Stimulated activated CD8-positive, alpha-beta memory T cell treated with anti-CD3 and anti-CD28 coated beads, Interleukin-2, amount 100 ng/mL, for 48 hours (primary cell): ENCODE data around the gene SHROOM4.

Experiments
- DNase-seq, 2 donors: peaks; one replicate each; pipeline ENCODE4 v3.0.0-alpha.2; 2020; ENCODE audit warnings: low read depth in 2 of 2

Gene SHROOM4, protein sequence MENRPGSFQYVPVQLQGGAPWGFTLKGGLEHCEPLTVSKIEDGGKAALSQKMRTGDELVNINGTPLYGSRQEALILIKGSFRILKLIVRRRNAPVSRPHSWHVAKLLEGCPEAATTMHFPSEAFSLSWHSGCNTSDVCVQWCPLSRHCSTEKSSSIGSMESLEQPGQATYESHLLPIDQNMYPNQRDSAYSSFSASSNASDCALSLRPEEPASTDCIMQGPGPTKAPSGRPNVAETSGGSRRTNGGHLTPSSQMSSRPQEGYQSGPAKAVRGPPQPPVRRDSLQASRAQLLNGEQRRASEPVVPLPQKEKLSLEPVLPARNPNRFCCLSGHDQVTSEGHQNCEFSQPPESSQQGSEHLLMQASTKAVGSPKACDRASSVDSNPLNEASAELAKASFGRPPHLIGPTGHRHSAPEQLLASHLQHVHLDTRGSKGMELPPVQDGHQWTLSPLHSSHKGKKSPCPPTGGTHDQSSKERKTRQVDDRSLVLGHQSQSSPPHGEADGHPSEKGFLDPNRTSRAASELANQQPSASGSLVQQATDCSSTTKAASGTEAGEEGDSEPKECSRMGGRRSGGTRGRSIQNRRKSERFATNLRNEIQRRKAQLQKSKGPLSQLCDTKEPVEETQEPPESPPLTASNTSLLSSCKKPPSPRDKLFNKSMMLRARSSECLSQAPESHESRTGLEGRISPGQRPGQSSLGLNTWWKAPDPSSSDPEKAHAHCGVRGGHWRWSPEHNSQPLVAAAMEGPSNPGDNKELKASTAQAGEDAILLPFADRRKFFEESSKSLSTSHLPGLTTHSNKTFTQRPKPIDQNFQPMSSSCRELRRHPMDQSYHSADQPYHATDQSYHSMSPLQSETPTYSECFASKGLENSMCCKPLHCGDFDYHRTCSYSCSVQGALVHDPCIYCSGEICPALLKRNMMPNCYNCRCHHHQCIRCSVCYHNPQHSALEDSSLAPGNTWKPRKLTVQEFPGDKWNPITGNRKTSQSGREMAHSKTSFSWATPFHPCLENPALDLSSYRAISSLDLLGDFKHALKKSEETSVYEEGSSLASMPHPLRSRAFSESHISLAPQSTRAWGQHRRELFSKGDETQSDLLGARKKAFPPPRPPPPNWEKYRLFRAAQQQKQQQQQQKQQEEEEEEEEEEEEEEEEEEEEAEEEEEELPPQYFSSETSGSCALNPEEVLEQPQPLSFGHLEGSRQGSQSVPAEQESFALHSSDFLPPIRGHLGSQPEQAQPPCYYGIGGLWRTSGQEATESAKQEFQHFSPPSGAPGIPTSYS (N-terminal part only)

DNA sequence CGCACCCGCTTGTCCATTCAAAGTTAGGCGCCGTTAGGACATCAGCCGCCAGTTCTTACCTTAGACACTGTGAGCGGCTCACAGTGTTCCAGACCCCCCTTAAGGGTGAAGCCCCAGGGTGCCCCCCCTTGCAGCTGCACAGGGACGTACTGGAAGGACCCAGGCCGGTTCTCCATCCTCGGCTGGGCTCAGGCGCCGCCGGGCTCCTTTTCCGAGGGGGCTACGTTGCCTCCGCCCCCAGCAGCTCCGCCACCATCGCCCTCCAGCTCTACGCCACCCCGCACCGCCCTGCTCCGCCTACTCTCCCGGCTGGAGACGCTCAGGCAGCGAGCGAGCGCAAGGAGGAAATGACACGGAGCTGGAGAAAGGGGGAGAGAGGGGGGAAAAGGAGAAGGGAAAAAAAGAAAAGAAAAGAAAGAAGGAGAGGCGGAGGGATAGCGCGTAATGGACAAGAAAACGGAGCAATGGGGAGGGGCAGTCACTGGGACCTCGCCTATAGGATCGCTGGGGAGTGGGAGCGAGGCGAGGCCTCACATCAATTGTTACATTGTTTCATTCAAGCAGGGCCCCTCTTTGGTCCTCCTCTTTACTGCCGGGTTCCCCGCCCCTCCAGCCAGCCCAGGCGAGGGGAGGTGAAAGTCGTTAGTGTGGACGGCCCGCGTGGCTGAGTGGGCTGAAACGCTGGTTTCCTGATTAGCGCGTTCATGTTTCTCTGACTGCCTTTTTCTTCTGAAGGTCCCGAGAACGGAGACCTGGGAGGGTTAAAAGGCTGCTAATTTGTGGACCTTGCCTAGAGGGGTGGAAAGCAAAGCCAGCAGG lies at the start of gene SHROOM4:
SHROOM4 (minus strand) TSS at position 352 of the 819 bp plus-strand sequence; CDS start at position 176, 176 bp downstream.
- DNase-seq: no peak

DNA sequence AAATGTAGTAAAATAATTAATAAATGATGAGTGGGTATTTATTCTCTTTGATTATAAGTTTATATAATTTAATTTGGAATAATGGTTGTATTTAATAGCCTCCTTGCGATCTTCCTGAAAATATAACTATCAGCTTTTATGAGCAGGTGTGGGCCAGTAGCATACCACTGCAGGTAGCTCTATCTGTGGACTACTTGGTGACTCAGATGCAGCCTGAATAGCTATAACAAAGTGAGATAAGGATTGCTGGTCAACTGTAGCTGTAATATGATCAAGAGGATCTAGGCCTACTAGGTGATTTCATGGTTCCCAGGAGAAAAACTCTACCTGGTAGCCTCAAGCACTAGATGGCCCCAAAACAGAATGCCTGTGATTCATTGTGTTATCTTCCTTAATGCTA lies 49.5 kb upstream of the SHROOM4 start:
- no peak for DNase-seq

- DNase-seq: no peak
Observed at GRCh38 chrX:50860518-50860917, 46.5 kb upstream of the SHROOM4 start.

GRCh38 chrX:50858548-50858947 lies 44.6 kb upstream of the SHROOM4 start:
- no peak for DNase-seq

DNA sequence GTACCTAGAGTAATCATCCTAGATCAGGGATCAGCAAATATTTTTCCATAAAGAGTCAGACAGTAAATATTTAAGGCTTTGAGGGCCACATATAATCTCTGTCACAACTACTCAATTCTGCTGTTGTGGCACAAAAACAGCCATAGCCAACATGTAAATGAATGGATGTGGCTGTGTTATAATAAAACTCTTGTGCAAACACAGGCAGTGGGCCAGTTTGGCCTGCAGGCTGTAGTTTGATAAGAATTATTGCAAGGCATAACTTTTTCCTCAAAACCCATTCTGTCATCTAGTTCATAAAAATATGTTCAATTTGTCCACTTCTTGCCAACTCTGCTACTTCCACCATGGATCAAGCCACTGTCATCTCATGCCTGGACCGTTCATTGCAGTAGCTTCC lies 39.4 kb upstream of the SHROOM4 start:
- DNase-seq: no peak

DNA sequence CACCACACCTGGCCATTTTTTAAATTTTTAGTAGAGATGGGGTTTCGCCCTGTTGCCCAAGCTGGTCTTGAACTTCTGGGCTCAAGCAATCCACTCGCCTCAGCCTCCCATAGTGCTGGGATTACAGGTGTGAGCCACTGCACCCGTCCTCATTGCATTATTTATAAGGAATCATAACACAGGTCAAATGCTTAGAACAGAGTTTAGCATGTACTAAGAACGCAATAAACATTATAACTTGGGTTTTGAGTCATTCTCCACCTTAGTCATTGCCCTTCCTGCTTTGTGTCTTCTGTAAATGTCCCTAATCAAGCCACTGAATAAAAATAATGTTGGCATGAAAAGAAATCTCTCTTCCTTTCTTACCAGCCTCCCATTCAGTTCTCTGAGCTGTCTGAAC lies 38.5 kb upstream of the SHROOM4 start:
- no peak for DNase-seq

- DNase-seq: no peak
Observed at GRCh38 chrX:50842221-50842620, 28.2 kb upstream of the SHROOM4 start.

DNA sequence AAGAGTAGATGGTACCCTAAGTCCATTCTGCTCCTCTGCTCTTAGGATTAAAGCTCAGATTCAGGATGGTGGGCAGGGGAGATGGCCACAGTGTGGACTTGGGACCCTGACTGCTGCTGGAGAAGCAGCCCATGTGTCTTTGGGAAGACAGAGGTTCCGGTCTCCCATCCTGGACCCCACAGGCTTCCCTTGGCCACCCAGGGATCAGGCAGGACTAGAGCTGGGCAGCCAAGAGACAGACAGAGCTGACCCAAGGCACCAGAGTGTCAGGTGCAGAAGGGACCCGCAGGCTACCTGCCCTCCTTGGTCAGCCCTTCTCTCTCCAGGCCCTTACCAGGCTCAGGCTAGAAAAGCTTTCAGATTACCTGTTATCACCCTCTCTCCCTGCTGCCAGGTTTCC lies 25.7 kb upstream of the SHROOM4 start:
- no peak for DNase-seq

DNA sequence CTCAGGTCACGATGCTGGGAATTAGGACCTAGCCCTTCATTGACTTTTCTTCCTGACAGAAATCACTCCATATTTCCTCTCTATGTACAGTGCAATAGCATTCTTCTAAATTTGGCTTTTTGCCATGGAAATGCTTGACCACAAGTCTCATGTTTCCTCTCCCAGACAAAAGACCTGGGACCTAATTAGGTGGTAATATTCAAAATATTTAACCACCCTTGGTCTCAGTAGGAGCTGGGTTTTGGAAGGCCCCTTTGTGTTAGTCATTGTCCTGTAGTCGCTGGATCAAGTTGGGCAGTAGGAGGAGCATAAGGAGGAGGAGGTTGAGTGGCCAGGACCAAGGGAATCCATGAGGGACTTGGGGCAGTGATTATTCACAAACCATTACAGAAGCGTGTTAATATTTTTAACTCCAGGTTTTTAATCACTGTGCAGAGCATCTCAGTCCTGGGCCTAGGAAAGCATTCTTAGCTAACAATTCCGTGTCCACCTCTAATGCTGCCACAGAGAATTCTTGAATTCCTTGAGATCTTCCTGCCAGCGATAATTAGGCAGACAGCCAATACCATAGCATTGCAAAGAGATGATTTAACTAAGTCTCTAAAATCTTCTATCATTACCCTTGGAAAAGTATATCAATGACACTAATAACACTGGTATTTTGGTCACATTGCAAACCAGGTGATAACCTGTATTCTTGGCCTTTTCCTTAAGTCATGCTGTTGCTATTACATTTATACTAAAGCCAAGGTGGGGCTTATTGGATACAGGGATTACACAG lies 25.0 kb upstream of the SHROOM4 start:
- no peak for DNase-seq

DNA sequence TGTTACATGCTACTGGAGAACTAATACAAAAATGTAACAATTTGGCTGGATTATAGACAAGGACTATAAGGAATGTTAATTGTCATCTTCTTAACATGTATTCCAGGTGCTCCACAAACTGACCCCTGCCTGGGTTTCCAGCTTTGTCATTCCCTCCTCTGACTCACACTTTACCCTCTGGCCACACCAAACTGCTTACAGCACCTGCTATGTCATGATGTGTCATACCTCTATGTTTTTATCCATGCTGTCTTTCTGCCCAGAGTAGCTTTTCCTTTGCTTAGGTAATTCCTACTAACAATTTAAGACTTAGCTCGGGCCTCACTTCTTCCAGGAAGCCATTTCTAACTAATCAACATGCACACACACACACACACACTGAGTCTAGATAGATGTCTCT lies 14.0 kb upstream of the SHROOM4 start:
- DNase-seq: no peak

DNA sequence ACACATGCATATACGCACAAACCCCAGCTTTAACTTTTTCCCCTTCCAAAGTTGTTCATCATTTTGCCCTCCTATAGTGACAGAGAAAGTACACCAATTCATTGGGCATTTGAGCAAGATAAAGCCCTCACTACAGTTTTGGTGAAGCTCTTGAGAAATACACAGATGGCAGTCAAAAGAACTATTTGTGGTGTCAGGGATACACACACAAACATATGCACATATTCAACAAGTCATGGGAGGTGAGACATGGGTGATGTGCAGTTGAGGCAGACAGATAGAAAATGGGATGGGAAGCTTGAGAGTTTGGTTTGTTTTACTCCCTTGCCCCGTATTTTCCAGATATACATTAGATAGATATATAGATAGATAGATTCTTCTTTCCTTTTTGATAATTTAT lies 11.8 kb upstream of the SHROOM4 start:
- DNase-seq: no peak

DNA sequence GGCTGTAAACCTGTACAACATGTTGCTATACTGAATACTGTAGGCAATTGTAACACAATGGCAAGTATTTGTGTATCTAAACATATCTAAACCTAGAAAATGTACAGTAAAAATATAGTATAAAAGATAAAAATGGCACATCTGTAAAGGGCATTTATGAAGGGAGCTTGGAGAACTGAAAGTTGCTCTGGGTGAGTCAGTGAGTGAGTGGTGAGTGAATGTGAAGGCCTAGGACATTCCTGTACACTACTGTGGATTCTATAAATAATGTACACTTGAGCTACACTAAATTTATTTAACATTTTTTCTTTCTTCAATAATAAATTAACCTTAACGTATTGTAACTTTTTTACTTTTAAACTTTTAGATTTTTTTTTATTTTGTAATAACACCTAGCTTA lies 5.0 kb upstream of the SHROOM4 start:
- DNase-seq: no peak

DNA sequence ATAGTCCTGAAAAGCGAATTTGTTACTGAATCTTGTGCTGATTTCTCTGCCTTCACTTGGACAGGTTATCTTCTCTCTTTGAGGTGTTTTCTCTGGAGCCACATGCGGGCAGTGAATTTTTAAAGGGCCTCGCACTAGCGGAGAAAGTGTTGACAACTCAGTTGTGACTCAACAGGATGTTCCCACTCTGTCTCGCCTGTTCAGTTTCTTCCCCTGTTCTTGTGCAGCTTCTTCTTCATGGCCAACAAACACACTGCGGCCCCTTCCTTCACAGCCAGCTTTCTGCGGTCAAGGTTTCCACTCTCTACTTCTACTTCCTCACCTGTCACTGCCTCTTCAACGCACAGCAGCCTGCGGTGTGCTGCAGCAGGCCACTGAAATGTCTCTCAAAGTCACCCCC lies 1.1 kb upstream of the SHROOM4 start:
- DNase-seq: no peak

DNA sequence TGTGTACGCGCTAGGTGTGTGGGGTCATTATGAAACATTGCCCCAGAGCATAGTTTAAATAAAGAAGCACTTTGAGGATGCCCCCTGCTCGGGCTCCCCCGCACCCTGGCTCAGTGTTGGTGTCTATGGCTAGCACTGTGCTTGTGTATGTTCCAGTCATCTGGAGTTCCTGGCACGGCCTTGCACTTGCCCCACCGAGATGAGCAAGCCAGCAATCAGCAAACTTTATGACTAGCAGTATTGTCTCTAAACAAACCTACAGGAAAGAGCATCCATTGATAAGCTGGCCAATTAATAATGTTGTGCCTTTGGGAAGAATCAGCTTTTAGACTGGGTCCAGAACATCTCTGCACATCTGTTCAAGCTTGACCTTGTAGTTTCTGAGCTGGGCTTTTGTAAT lies 707 bp upstream of the SHROOM4 start:
- no peak for DNase-seq

DNA sequence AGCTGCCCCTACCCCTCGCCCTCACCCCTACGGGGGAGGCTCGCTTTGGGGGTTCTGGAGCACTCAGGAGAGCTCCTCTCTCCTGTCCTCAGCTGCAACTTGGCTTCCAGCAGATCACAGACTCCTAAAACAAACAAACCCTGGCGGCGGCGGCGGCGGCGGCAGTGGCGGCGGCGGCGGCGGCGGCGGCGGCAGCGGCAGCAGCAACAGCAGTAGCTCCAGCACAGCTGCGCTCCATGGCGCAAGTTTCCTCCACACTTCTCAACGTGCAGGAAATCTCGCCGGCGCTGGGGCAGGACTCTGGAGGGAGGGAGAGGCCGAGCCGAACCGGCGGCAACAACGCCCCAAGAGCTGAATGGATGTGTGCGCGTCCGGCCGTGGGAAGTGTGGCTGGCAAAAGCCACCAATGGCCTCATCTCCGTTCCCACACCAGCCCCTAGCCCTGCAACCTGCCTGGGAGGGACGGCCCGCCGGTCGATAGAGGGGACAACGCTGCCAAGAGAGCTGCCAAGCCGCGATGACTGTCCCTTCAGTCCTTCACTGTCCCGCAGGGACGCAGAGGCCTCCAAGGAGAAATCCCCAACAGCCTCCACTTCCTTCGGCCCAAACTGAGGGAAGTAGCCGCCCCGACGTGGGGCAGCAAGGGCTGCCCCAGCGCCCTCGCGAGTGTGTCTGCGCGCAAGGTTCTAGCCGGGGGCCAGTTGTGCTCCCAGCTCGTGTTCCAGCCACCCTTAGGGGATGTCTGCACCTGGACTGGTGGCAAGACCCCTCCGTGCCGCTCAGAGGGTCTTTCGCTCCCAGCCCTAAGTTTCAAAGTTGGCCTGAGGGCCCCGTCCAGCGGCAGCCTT lies 775 bp downstream of the SHROOM4 start:
- DNase-seq: no peak

GRCh38 chrX:50805276-50805675 lies 8.7 kb downstream of the SHROOM4 start:
- DNase-seq: no peak

GRCh38 chrX:50801135-50801534 lies 12.9 kb downstream of the SHROOM4 start:
- no peak for DNase-seq

DNA sequence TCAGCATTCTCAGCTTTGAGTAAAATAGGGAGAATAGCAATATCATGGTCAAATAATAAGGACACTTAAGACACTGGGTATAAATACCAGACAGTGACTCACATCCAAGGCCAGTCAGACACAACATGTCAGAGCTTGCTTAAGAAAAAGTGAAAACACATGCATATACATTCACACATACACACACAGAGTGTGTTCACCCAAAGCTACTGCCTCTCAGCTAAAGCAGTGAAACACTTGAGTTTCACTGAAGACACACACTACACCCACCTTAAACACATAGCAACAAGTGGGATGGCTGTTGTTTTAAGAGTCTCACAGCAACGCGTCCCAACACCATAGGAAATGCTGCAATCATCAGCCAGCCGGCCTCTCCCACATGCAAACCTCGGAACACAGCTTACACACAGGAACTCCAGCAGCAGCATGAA lies 14.4 kb downstream of the SHROOM4 start:
- DNase-seq: no peak

DNA sequence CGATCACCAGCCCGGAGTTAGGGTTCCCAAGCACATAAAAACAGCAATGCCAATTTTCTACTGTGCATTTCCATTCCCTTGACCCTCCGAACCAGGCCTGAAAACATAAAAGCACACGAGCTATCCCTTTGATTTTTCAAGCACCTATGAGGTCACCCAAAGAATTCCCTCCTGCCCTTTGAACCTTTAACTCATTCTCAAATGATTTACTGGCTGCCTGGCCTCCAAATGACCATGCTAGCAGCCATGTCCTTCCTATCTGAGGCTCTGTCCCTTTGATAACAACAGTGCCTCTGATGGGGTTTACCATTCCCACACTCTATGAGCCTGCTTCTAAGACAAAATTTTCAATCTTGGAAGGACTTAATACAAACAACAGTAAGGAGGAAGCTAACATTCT lies 15.2 kb downstream of the SHROOM4 start:
- no peak for DNase-seq
